ENCODE data around the gene PER1. TPM values are rescaled to one million over a fixed set of nuclear protein-coding genes. Genes with fewer than 3 reads are reported as not detected.

PER1 gene
- total and polyA plus RNA-seq, 2 of the 8 experiments (the other 6 are each of a cell fraction or from before 2014, with no cell fraction given), result 9.6 to 38.0 TPM

- TF ChIP-seq SP4 (IDR thresholded peaks at IDR 0.05; ENCODE audit: low read length), result no peak
Measured at GRCh38 chr17:8128125-8128784, 23.9 kb downstream of the PER1 start (continued).

Data from H1 (cell line).